ENCODE data around the gene NCL. TPM values are rescaled to one million over a fixed set of nuclear protein-coding genes. Genes with fewer than 3 reads are reported as not detected.
"Not testable (repeated sequence)": the region's sequence is repeated elsewhere in the genome, so short reads cannot be mapped to it uniquely, and the experiment has no call there.

The NCL gene
- total and polyA plus RNA-seq, 2 of the 4 experiments (the other 2 are of a cell fraction) = 267 to 289 TPM

DNA sequence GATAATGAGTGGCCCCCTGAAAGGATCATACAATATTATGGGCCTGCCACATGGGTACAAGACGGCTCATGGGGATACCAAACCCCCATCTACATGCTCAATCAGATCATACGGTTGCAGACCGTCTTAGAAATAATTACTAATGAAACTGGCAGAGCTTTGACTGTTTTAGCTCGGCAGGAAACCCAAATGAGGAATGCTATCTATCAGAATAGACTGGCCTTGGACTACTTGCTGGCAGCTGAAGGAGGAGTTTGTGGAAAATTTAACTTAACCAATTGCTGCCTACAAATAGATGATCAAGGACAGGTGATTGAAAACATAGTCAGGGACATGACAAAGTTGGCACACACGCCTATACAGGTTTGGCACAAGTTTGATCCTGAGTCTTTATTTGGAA lies 56.6 kb downstream of the NCL start:
- DNase-seq; H3K4me3 ChIP-seq (ENCODE audit: insufficient read depth, low read depth, low read length); H2AFZ ChIP-seq (replicated peaks; ENCODE audit: low read length, poor library complexity); H3K4ac ChIP-seq (ENCODE audit: low read depth, low read length); H4K8ac ChIP-seq (ENCODE audit: low read depth in 2 of 2, low read length in 2 of 2); H3K4me1 ChIP-seq (ENCODE audit: control insufficient read depth, insufficient read depth, low read length); H2AK9ac ChIP-seq (replicated peaks; ENCODE audit: low read depth, low read length, poor library complexity); dilution Hi-C loops (cut with HindIII; ENCODE audit: low sequenced_read_pairs, unreplicated experiment); H4K91ac ChIP-seq (ENCODE audit: insufficient read depth, low read depth, low read length); H4K5ac ChIP-seq (ENCODE audit: low read depth, low read length); H3K4me2 ChIP-seq (ENCODE audit: low read depth, low read length); H3K79me1 ChIP-seq (ENCODE audit: low read depth in 1 of 2, low read length in 2 of 2); H3K36me3 ChIP-seq (ENCODE audit: control insufficient read depth, insufficient read depth, low read length); BruUV-seq (replicated peaks); H2BK15ac ChIP-seq (ENCODE audit: low read depth, low read length); H3K14ac ChIP-seq (replicated peaks; ENCODE audit: low read depth, low read length); H2AK5ac ChIP-seq (ENCODE audit: low read depth, low read length); H3K9me1 ChIP-seq (ENCODE audit: insufficient read depth, low read length); H3K23ac ChIP-seq (ENCODE audit: low read depth, low read length); H3K56ac ChIP-seq (ENCODE audit: extremely low read depth, insufficient read depth, low read length); H4K20me1 ChIP-seq (ENCODE audit: insufficient read depth, low read length); H3K9me3 ChIP-seq (ENCODE audit: control insufficient read depth, insufficient read depth, low read length); H2BK20ac ChIP-seq (ENCODE audit: low read depth, low read length); POLR2A ChIA-PET (ENCODE audit: unreplicated experiment); intact Hi-C loops (cut with micrococcal nuclease); H3K18ac ChIP-seq (ENCODE audit: low read depth, low read length); H3K27me3 ChIP-seq (ENCODE audit: control insufficient read depth, insufficient read depth, low read length); ATAC-seq (ENCODE audit: low read depth); H3K27ac ChIP-seq (ENCODE audit: insufficient read depth, low read length); in situ Hi-C loops (cut with MboI; ENCODE audit: low sequenced_read_pairs); H2BK5ac ChIP-seq (ENCODE audit: low read depth, low read length, poor library complexity, severe bottlenecking); H3K9ac ChIP-seq (ENCODE audit: low read depth, low read length); H2BK120ac ChIP-seq (ENCODE audit: low read depth, low read length): not testable (repeated sequence)
- CTCF ChIA-PET = interaction anchor here (0.7 to 1.7 kb wide), 3 partner anchors 110 to 303 kb away, joined by 3 to 4 read pairs (median 3); no protein-coding TSS in a partner anchor
- WGBS, 2 experiments (ENCODE audit: extremely low coverage in 2 of 2, insufficient read length in 1 of 2) = no CpG with 5 or more reads among the region's 5 CpGs
